22Rv1 (cell line): ENCODE data around the gene EXD2.

Experiments used
- ZFX ChIP-seq: fragments of 450-650 bp; IDR thresholded peaks from 2 replicates; pipeline ENCODE4 v1.6.1; 2017; ENCODE audit warnings: antibody characterized with exemption, borderline replicate concordance
- TF ChIP-seq, protein P1 (sequence below): fragments of 450-650 bp; IDR thresholded peaks from 2 replicates; pipeline ENCODE4 v1.5.1; 2017; ENCODE audit warnings: mild to moderate bottlenecking

DNA sequence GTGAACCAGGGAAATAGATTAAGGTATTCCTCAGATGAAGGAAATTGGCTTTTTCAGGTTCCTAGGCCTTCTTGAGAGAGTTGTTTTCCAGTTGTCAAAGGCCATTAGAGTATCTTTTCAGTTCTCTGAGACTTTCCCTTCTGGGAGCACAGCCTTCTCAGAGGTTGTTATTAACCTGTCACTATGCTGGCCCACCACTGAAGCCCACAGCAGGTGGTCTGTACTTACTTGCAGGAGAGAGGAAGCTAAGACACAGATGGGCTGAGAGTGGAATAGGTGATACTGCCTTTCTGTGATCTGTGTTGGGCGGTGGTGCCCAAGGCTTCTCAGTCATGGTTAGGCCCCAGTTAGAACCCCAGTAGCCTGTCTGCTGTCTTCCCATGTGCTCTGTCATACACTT lies 45.8 kb downstream of the EXD2 start:
- TF ChIP-seq, protein P1, sequence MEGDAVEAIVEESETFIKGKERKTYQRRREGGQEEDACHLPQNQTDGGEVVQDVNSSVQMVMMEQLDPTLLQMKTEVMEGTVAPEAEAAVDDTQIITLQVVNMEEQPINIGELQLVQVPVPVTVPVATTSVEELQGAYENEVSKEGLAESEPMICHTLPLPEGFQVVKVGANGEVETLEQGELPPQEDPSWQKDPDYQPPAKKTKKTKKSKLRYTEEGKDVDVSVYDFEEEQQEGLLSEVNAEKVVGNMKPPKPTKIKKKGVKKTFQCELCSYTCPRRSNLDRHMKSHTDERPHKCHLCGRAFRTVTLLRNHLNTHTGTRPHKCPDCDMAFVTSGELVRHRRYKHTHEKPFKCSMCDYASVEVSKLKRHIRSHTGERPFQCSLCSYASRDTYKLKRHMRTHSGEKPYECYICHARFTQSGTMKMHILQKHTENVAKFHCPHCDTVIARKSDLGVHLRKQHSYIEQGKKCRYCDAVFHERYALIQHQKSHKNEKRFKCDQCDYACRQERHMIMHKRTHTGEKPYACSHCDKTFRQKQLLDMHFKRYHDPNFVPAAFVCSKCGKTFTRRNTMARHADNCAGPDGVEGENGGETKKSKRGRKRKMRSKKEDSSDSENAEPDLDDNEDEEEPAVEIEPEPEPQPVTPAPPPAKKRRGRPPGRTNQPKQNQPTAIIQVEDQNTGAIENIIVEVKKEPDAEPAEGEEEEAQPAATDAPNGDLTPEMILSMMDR, result no peak
- TF ChIP-seq ZFX, result no peak
